ENCODE measurements around the gene IGFN1. TPM values are rescaled to one million over a fixed set of nuclear protein-coding genes. Genes with fewer than 3 reads are reported as not detected.

The IGFN1 gene
- total RNA-seq, 1 experiment from 2014 or later, result not detected

- H3K36me3 Mint-ChIP-seq (ENCODE audit: insufficient read depth in 1 of 3, low read depth in 3 of 3), result no peaks in the 10 kb centered on the region
- Histone ChIP-seq H3K27ac (ENCODE audit: insufficient read length, low read depth, low read length) (no peak overlapping the region), H3K23me2 (ENCODE audit: insufficient read length, low read depth, low read length, poor library complexity, severe bottlenecking) (no peaks in the 10 kb centered on the region), H3K14ac (ENCODE audit: insufficient read depth, low read length) (no peak overlapping the region), H2AK5ac (ENCODE audit: insufficient read length, low read length) (no peak overlapping the region), H4K5ac (ENCODE audit: insufficient read length, low read depth, low read length) (no peak overlapping the region), H2BK15ac (ENCODE audit: low read depth, low read length) (no peak overlapping the region), H3K4ac (ENCODE audit: low read depth, low read length) (no peak overlapping the region), H4K20me1 (ENCODE audit: control insufficient read depth, insufficient read depth, insufficient read length) (no peaks in the 10 kb centered on the region), H2BK5ac (ENCODE audit: insufficient read length, low read length) (no peak overlapping the region), H4K8ac (replicated peaks; ENCODE audit: insufficient read length, low read depth, low read length) (no peak overlapping the region), H2BK20ac (ENCODE audit: low read depth, low read length, poor library complexity, severe bottlenecking) (no peak overlapping the region), H4K91ac (ENCODE audit: insufficient read length, low read depth, low read length) (no peak overlapping the region), H2AFZ (ENCODE audit: low read length) (no peak overlapping the region), H3K4me1 (ENCODE audit: insufficient read depth, low read length) (no peaks in the 10 kb centered on the region; the same call in 1 of the 2 replicates), H2BK120ac (ENCODE audit: low read depth, low read length, poor library complexity, severe bottlenecking) (no peak overlapping the region), H3K79me2 (ENCODE audit: insufficient read depth, low read length) (no peaks in the 10 kb centered on the region), H3K4me2 (ENCODE audit: insufficient read depth, insufficient read length, low read length) (no peak overlapping the region), H3K9me3 (ENCODE audit: control insufficient read depth, low read depth, low read length) (no peaks in the 10 kb centered on the region), H3K79me1 (ENCODE audit: insufficient read depth, low read depth, low read length, poor library complexity, severe bottlenecking) (no peaks in the 10 kb centered on the region), H3K9ac (ENCODE audit: extremely low read depth, insufficient read length, low read length) (no peak overlapping the region), H3K18ac (ENCODE audit: insufficient read length, low read depth, low read length) (no peak overlapping the region), H3K27me3 (ENCODE audit: insufficient read depth, low read length) (no peaks in the 10 kb centered on the region), H3K23ac (ENCODE audit: insufficient read length, low read depth, low read length) (no peak overlapping the region), H3K56ac (ENCODE audit: insufficient read length, low read depth, low read length) (no peak overlapping the region), H2BK12ac (ENCODE audit: insufficient read length, low read depth, low read length) (no peak overlapping the region), H3T11ph (ENCODE audit: low read length) (no peak overlapping the region)
- H3K27me3 Mint-ChIP-seq (ENCODE audit: low read depth), result peaks cover 6% of the 10 kb centered on the region
- H3K4me3 Mint-ChIP-seq, result no peak overlapping the region
- DNase-seq, result no peak
- no peak overlapping the region; a peak in 1 of 7 replicates for H3K27ac Mint-ChIP-seq
- peaks cover 5 to 9% of the 10 kb centered on the region in 2 experiments for H3K4me1 Mint-ChIP-seq
- no CpG with 5 or more reads among the region's 7 CpGs for WGBS (ENCODE audit: extremely low coverage, insufficient read length, low lambda C conversion rate)
- H3K9me3 Mint-ChIP-seq, result no peaks in the 10 kb centered on the region
- no peak for TF ChIP-seq CTCF (conservative IDR thresholded peaks at IDR 0.05)
Measured at GRCh38 chr1:201224666-201225370, 34.2 kb downstream of the IGFN1 start.
